H9 (cell line): ENCODE data around the gene PLAC9. TPM values are rescaled to one million over a fixed set of nuclear protein-coding genes. Genes with fewer than 3 reads are reported as not detected.
"Not testable (repeated sequence)": the region's sequence is repeated elsewhere in the genome, so short reads cannot be mapped to it uniquely, and the experiment has no call there.

ENCODE experiments used
- DNase-seq: peaks from one replicate; pipeline ENCODE4 v3.0.0-alpha.2; 2017
- H2AFZ ChIP-seq: one replicate; pipeline ENCODE4 v1.6.1; 2013; ENCODE audit warnings: mild to moderate bottlenecking, low read length, control low read depth, moderate library complexity
- H2AK5ac ChIP-seq: 2 replicates; pipeline ENCODE4 v1.6.1; 2013; ENCODE audit warnings: low read length, control low read depth, mixed read lengths; ENCODE audit not compliant: insufficient read length
- H2BK120ac ChIP-seq: one replicate; pipeline ENCODE4 v1.6.1; 2013; ENCODE audit warnings: low read depth, mild to moderate bottlenecking, low read length, control low read depth, inconsistent platforms; ENCODE audit not compliant: poor library complexity, severe bottlenecking
- H2BK12ac ChIP-seq: 2 replicates; pipeline ENCODE4 v1.6.1; 2013; ENCODE audit warnings: low read length, control low read depth, mixed read lengths, low read depth; ENCODE audit not compliant: insufficient read length
- H2BK15ac ChIP-seq: 2 replicates; pipeline ENCODE4 v1.6.1; 2013; ENCODE audit warnings: low read depth, low read length, control low read depth
- H2BK20ac ChIP-seq: one replicate; pipeline ENCODE4 v1.6.1; 2013; ENCODE audit warnings: low read depth, mild to moderate bottlenecking, low read length, control low read depth, inconsistent platforms; ENCODE audit not compliant: poor library complexity, severe bottlenecking
- H2BK5ac ChIP-seq: 2 replicates; pipeline ENCODE4 v1.6.1; 2013; ENCODE audit warnings: low read length, control low read depth, mixed read lengths; ENCODE audit not compliant: insufficient read length
- H3K14ac ChIP-seq: 2 replicates; pipeline ENCODE4 v1.6.1; 2013; ENCODE audit warnings: low read length, control low read depth; ENCODE audit not compliant: insufficient read depth
- H3K18ac ChIP-seq: 2 replicates; pipeline ENCODE4 v1.6.1; 2013; ENCODE audit warnings: low read depth, mild to moderate bottlenecking, mixed read lengths, low read length, control low read depth; ENCODE audit not compliant: insufficient read length
- H3K23ac ChIP-seq: 2 replicates; pipeline ENCODE4 v1.6.1; 2013; ENCODE audit warnings: low read length, control low read depth, mixed read lengths, low read depth; ENCODE audit not compliant: insufficient read length
- H3K23me2 ChIP-seq: 2 replicates; pipeline ENCODE4 v1.6.1; 2013; ENCODE audit warnings: low read depth, mild to moderate bottlenecking, mixed read lengths, low read length, control low read depth; ENCODE audit not compliant: insufficient read length, poor library complexity, severe bottlenecking
- H3K27ac ChIP-seq: 2 replicates; pipeline ENCODE4 v1.5.1; 2013; ENCODE audit warnings: low read length, control low read depth, mixed read lengths, low read depth; ENCODE audit not compliant: insufficient read length
- H3K27me3 ChIP-seq: 2 replicates; pipeline ENCODE4 v1.6.1; 2013; ENCODE audit warnings: low read length, control low read depth, inconsistent platforms; ENCODE audit not compliant: insufficient read depth
- H3K4ac ChIP-seq: 2 replicates; pipeline ENCODE4 v1.6.1; 2013; ENCODE audit warnings: low read depth, mild to moderate bottlenecking, control low read depth, inconsistent platforms, low read length, moderate library complexity
- H3K4me1 ChIP-seq: 2 replicates; pipeline ENCODE4 v1.6.1; 2013; ENCODE audit warnings: low read length, control low read depth, inconsistent platforms; ENCODE audit not compliant: insufficient read depth
- H3K4me2 ChIP-seq: 2 replicates; pipeline ENCODE4 v1.6.1; 2013; ENCODE audit warnings: low read length, control low read depth, mixed read lengths; ENCODE audit not compliant: insufficient read length, insufficient read depth
- H3K56ac ChIP-seq: 2 replicates; pipeline ENCODE4 v1.6.1; 2013; ENCODE audit warnings: low read depth, mild to moderate bottlenecking, mixed read lengths, low read length, control low read depth; ENCODE audit not compliant: insufficient read length
- H3K79me1 ChIP-seq: 2 replicates; pipeline ENCODE4 v1.6.1; 2013; ENCODE audit warnings: low read depth, mild to moderate bottlenecking, moderate library complexity, low read length, control low read depth, inconsistent platforms; ENCODE audit not compliant: insufficient read depth, poor library complexity, severe bottlenecking
- H3K79me2 ChIP-seq: 2 replicates; pipeline ENCODE4 v1.6.1; 2013; ENCODE audit warnings: low read length, control low read depth, inconsistent platforms; ENCODE audit not compliant: insufficient read depth
- H3K9ac ChIP-seq: 2 replicates; pipeline ENCODE4 v1.6.1; 2013; ENCODE audit warnings: low read length, control low read depth, mixed read lengths; ENCODE audit not compliant: insufficient read length; ENCODE audit errors: extremely low read depth
- H3K9me3 ChIP-seq: one replicate; pipeline ENCODE4 v1.6.1; 2013; ENCODE audit warnings: low read depth, low read length, inconsistent platforms; ENCODE audit not compliant: control insufficient read depth
- H3T11ph ChIP-seq: one replicate; pipeline ENCODE4 v1.6.1; 2013; ENCODE audit warnings: mild to moderate bottlenecking, low read length, control low read depth, inconsistent platforms
- H4K20me1 ChIP-seq: one replicate; pipeline ENCODE4 v1.6.1; 2013; ENCODE audit not compliant: control insufficient read depth, insufficient read length, insufficient read depth
- H4K5ac ChIP-seq: 2 replicates; pipeline ENCODE4 v1.6.1; 2013; ENCODE audit warnings: low read depth, mild to moderate bottlenecking, mixed read lengths, low read length, control low read depth; ENCODE audit not compliant: insufficient read length
- H4K8ac ChIP-seq: replicated peaks from 2 replicates; pipeline ENCODE4 v1.6.1; 2013; ENCODE audit warnings: low read length, control low read depth, mixed read lengths, low read depth; ENCODE audit not compliant: insufficient read length
- H4K91ac ChIP-seq: 2 replicates; pipeline ENCODE4 v1.6.1; 2013; ENCODE audit warnings: low read depth, mild to moderate bottlenecking, moderate library complexity, mixed read lengths, low read length, control low read depth; ENCODE audit not compliant: insufficient read length
- H3K27ac Mint-ChIP-seq, 3 experiments: 2 replicates in 2 of 3; 3 replicates in 1 of 3; pipeline ENCODE4 v1.8.0; 2020 to 2021; ENCODE audit warnings: mixed read lengths in 3 of 3, mild to moderate bottlenecking in 1 of 3, moderate library complexity in 1 of 3
- H3K27me3 Mint-ChIP-seq: 2 replicates; pipeline ENCODE4 v1.8.0; 2021; ENCODE audit warnings: low read depth, mild to moderate bottlenecking, moderate library complexity, mixed read lengths
- H3K36me3 Mint-ChIP-seq, 3 experiments: 2 replicates in 2 of 3; 3 replicates in 1 of 3; pipeline ENCODE4 v1.8.0; 2020 to 2021; ENCODE audit warnings: low read depth in 3 of 3, mixed read lengths in 3 of 3; ENCODE audit not compliant: insufficient read depth in 1 of 3
- H3K4me1 Mint-ChIP-seq, 2 experiments: 2 replicates each; pipeline ENCODE4 v1.8.0; 2020; ENCODE audit warnings: mixed read lengths in 2 of 2
- H3K4me3 Mint-ChIP-seq, 2 experiments: 2 replicates in 1 of 2; 3 replicates in 1 of 2; pipeline ENCODE4 v1.8.0; 2020 to 2021; ENCODE audit warnings: mild to moderate bottlenecking in 2 of 2, mixed read lengths in 2 of 2, moderate library complexity in 1 of 2
- H3K9me3 Mint-ChIP-seq, 2 experiments: 2 replicates in 1 of 2; 3 replicates in 1 of 2; pipeline ENCODE4 v1.8.0; 2020; ENCODE audit warnings: mild to moderate bottlenecking in 2 of 2, mixed read lengths in 2 of 2, moderate library complexity in 1 of 2
- WGBS: extraction: QIAGEN DNeasy Blood & Tissue Kit; methylation state at CpG from one replicate; pipeline ENCODE4 v1.1.7; 2013; ENCODE audit warnings: missing lambda C conversion rate, low lambda C conversion rate, mixed read lengths; ENCODE audit not compliant: insufficient read length; ENCODE audit errors: extremely low coverage; 5-methylcytosine and 5-hydroxymethylcytosine counted together
- total RNA-seq: library from RNA; stranded (reverse); gene quantifications from 2 replicates; pipeline ENCODE4 v1.2.1, GENCODE V29; 2021

PLAC9 gene
- total RNA-seq, 1 experiment from 2014 or later = 4.3 TPM

GRCh38 chr10:80099295-80099694, 33.2 kb upstream of the PLAC9 start:
- not testable (repeated sequence) for H3K4me1 ChIP-seq, H3K56ac ChIP-seq, H2AFZ ChIP-seq, H2BK5ac ChIP-seq, H4K91ac ChIP-seq, H3K36me3 Mint-ChIP-seq, H4K8ac ChIP-seq, H3K18ac ChIP-seq, H3K27ac ChIP-seq, H3T11ph ChIP-seq, H3K79me2 ChIP-seq, H3K9me3 ChIP-seq, H3K27ac Mint-ChIP-seq, H3K4me3 Mint-ChIP-seq, H3K27me3 ChIP-seq, H2AK5ac ChIP-seq, H2BK12ac ChIP-seq, H3K9ac ChIP-seq, H3K14ac ChIP-seq, H4K20me1 ChIP-seq, H3K23me2 ChIP-seq, DNase-seq, H3K4ac ChIP-seq, H2BK120ac ChIP-seq, H2BK15ac ChIP-seq, H3K9me3 Mint-ChIP-seq, H4K5ac ChIP-seq, H2BK20ac ChIP-seq, H3K79me1 ChIP-seq, H3K4me2 ChIP-seq, H3K23ac ChIP-seq
- H3K4me1 Mint-ChIP-seq = peaks cover 14 to 30% of the 10 kb centered on the region in 2 experiments
- WGBS = no CpG with 5 or more reads among the region's 8 CpGs
- H3K27me3 Mint-ChIP-seq = peaks cover 11% of the 10 kb centered on the region
